ENCODE data around the gene RFNG.

The RFNG gene

GRCh38 chr17:82092094-82092586 lies 40.5 kb upstream of the RFNG start:
- no peak for DNase-seq (ENCODE audit: low read depth)
- TF ChIP-seq, protein P1, sequence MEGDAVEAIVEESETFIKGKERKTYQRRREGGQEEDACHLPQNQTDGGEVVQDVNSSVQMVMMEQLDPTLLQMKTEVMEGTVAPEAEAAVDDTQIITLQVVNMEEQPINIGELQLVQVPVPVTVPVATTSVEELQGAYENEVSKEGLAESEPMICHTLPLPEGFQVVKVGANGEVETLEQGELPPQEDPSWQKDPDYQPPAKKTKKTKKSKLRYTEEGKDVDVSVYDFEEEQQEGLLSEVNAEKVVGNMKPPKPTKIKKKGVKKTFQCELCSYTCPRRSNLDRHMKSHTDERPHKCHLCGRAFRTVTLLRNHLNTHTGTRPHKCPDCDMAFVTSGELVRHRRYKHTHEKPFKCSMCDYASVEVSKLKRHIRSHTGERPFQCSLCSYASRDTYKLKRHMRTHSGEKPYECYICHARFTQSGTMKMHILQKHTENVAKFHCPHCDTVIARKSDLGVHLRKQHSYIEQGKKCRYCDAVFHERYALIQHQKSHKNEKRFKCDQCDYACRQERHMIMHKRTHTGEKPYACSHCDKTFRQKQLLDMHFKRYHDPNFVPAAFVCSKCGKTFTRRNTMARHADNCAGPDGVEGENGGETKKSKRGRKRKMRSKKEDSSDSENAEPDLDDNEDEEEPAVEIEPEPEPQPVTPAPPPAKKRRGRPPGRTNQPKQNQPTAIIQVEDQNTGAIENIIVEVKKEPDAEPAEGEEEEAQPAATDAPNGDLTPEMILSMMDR (conservative IDR thresholded peaks at IDR 0.05; ENCODE audit: low read depth, low read length): no peak
- H3K4me3 ChIP-seq (ENCODE audit: low read depth, low read length): no peak overlapping the region

- no peak for DNase-seq (ENCODE audit: low read depth)
- TF ChIP-seq, protein P1 (conservative IDR thresholded peaks at IDR 0.05; ENCODE audit: low read depth, low read length): no peak
- no peak overlapping the region for H3K4me3 ChIP-seq (ENCODE audit: low read depth, low read length)
Measured at GRCh38 chr17:82091264-82092066, 39.9 kb upstream of the RFNG start.

DNA sequence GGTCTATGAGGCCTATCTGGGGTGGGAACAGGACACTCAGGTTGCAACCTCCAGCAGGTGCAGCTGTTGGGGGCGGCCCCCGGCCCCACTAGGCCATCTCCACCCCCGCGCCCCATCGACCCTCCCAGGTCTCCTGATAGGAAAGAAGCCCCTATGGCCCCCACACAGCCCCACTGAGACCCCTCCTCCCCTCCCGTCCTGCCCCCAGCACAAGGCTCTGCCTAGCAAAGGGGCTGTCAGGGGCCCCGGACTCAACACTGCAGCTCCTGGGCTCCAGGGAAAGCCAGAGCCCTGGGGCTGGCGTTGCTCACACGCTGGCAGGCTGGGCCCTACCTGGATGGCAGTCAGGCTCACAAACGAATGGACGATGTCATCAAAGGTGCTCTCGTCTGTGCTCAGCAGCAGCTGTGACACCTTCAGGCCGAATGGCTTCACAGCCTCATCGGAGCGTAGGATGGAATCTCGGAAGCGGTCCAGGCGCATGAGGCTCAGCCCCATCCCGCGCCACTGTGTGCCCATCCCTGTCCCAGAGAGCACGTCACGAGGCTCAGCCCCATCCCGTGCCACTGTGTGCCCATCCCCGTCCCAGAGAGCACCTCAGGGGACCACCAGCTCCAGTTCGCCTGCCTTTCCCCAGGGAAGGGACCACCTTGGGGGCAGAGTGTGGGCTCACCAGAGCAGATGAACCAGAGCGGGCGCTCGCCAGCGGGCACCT lies 39.1 kb upstream of the RFNG start:
- DNase-seq (ENCODE audit: low read depth): no peak
- TF ChIP-seq, protein P1 (conservative IDR thresholded peaks at IDR 0.05; ENCODE audit: low read depth, low read length): no peak
- H3K4me3 ChIP-seq (ENCODE audit: low read depth, low read length): no peak overlapping the region

- no peak for DNase-seq (ENCODE audit: low read depth)
- TF ChIP-seq, protein P1 (conservative IDR thresholded peaks at IDR 0.05; ENCODE audit: low read depth, low read length): no peak
- no peak overlapping the region for H3K4me3 ChIP-seq (ENCODE audit: low read depth, low read length)
Measured at GRCh38 chr17:82089723-82090548, 38.3 kb upstream of the RFNG start.

DNA sequence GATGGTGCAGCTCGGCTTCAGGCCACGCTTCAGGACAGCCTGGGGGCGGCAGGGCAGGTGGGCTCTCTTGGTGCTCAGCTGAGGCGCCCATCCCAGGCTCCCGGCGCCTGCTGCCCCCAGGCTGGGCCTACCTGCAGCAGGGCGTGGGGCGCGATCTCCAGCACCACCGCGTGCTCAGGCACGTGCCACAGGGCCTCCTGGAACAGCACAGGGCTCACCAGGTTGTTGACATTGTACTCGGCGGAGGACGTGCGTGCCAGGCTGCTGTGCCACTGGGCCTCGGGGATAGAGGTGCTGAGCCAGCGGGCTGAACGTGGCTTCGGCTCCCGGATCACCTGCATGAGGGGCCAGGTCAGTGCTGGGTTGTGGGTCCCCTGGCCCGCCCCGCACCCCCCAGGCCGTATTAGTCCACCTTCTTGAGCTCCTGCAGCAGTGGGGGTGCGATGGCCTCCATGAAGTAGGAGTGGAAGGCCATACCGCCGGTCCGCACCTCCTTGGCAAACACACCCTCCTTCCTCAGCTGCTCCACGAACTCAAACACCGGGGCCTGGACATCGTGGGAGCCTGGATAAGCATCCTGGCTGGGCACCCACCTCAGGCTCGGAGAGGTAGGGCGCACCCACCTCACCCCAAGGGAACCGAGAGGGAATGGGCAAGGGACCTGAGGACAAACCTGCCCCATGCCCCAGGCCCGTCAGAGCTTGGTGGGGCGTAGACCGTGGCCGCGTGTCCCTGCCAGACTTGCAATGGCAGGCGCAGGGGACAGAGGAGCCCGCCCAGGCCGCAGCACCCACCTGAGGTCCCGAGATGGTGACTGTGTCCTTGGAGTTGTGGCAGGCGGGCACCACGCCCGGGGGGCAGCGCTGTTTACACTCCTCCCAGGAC lies 37.5 kb upstream of the RFNG start:
- no peak overlapping the region for H3K4me3 ChIP-seq (ENCODE audit: low read depth, low read length)
- TF ChIP-seq, protein P1 (conservative IDR thresholded peaks at IDR 0.05; ENCODE audit: low read depth, low read length): no peak
- no peak for DNase-seq (ENCODE audit: low read depth)
